GM12873 (cell line): ENCODE measurements around the gene CHRNG.

ENCODE experiments used
- TF ChIP-seq, protein P1 (sequence below): IDR thresholded peaks from 2 replicates; pipeline ENCODE4 v1.5.1; 2012; ENCODE audit warnings: low read depth, mild to moderate bottlenecking, moderate library complexity, low read length, control low read depth; ENCODE audit not compliant: insufficient read depth; ENCODE audit errors: missing control alignments

Gene CHRNG

DNA sequence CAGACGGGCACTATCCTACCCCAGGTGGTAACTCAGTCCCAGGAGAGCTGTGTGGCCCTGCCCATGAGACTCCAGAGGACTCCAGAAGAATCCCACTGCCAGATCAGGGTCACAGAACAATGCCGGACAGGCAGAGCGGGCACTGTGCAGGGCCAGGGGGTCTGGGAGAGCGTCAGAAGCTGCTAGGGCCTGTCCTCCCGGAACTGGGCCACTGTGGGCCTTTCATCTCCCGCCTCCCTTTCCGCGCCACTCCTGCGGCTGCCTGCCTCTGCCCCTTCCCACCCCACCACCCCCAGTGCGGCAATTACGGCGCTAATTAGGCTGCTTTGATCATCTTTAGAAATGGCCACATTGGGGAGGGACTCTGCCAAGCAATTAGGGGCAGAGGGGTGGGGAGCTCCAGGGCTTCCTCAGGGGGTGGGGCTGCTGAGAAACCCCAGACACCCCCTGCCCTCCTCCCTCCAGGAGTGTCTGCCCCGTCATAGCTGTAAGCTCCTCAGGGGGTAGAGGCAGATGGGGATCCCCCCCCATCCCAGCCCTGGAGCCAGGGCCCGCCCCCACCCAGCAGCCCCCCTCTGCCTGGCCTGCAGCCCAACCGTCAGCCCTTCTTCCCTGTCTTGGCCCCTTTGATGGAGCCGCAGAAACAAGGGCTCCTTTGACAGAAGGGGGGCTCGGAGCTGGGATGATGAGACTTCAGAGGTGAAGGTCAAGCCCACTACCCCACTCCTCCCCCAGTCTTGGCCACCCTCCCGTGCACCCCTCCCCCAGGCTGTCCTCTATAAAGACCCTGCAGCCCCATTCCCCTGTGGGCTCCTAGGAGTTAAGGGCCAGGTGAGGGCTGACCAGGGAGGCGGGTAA, 19.7 kb upstream of the CHRNG start, which contains the start of gene PRSS56:
Gene PRSS56 (plus strand): TSS at position 808 of the 858 bp plus-strand sequence. CDS start 211 bp downstream, outside the sequence.
- TF ChIP-seq, protein P1, sequence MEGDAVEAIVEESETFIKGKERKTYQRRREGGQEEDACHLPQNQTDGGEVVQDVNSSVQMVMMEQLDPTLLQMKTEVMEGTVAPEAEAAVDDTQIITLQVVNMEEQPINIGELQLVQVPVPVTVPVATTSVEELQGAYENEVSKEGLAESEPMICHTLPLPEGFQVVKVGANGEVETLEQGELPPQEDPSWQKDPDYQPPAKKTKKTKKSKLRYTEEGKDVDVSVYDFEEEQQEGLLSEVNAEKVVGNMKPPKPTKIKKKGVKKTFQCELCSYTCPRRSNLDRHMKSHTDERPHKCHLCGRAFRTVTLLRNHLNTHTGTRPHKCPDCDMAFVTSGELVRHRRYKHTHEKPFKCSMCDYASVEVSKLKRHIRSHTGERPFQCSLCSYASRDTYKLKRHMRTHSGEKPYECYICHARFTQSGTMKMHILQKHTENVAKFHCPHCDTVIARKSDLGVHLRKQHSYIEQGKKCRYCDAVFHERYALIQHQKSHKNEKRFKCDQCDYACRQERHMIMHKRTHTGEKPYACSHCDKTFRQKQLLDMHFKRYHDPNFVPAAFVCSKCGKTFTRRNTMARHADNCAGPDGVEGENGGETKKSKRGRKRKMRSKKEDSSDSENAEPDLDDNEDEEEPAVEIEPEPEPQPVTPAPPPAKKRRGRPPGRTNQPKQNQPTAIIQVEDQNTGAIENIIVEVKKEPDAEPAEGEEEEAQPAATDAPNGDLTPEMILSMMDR = no peak

DNA sequence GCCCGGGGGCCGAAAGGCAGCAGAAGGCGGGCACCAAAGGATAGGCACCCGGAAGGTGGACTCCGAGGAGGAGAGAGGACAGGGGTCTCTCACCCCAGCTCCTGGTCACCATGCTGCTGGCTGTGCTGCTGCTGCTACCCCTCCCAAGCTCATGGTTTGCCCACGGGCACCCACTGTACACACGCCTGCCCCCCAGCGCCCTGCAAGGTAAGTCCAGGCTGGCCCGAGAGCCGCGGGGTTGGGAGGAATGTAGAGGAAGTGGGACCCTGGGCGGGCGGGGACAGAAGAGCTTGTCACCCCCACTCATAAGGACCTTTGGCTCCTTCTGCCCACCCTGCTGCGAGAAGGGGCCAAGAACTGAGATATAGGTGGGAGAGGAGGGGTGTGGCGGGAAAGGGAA, 19.0 kb upstream of the CHRNG start:
- TF ChIP-seq, protein P1 = no peak

DNA sequence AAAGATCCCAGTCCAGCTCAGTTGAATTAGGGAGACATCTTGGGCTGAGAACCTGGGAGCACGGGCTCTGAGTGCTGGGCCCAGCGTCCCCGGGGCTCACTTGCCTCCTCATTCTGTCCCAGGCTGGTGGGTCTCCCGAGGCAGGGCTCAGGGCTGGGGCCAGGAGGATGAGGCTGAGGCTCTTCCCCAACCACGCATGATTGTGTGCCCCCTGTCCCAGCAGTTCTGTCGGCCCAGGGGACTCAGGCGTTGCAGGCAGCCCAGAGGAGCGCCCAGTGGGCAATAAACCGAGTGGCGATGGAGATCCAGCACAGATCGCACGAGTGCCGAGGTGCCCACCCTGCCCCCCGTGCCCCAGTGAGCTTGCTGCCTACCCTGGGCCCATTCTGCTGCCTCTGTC, 18.4 kb upstream of the CHRNG start:
- TF ChIP-seq, protein P1 = no peak

DNA sequence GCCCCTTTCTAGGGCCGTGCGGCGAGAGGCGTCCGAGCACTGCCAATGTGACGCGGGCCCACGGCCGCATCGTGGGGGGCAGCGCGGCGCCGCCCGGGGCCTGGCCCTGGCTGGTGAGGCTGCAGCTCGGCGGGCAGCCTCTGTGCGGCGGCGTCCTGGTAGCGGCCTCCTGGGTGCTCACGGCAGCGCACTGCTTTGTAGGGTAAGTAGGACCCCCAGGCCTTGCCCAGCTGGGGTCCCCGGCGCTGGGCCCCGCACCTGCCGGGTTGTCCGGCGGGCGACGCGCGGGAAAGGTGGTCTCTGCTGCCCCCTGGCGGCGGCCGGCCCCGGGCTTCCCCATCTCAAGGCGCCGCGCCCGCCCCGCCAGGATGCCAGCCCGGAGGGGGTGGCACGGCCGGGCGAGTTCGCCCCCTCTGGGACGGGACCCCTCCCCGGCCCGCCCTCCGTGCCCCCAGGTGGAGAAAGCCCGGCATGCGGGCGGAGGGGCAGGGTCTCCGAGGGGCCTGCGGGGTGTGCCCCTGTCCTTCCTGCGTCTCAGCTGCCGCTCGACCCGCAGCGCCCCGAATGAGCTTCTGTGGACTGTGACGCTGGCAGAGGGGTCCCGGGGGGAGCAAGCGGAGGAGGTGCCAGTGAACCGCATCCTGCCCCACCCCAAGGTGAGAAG, 17.4 kb upstream of the CHRNG start:
- TF ChIP-seq, protein P1 = peak; percentile 67

DNA sequence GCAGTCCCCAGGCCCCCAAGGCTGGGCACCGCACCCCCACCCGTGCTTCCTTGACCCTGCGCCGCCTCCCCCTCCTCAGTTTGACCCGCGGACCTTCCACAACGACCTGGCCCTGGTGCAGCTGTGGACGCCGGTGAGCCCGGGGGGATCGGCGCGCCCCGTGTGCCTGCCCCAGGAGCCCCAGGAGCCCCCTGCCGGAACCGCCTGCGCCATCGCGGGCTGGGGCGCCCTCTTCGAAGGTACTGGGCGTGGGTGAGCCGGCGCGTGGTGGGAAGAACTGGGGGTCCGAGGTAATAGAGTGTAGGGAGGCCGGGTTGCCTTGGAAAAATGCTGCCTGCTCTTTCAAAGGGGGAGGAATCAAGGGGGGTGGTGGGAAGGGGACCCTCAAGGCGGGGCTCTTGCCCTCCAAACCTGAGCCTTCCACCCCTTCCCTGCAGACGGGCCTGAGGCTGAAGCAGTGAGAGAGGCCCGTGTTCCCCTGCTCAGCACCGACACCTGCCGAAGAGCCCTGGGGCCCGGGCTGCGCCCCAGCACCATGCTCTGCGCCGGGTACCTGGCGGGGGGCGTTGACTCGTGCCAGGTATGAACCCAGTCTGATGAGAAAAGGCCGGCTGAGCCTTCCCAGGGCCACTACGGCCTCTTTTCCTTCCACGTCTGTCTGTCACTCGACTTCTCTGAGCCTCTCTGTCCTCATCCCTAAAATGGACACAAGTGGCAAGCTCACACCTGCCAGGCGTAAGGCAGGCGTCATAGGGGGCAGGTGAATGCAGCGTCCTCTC, 16.7 kb upstream of the CHRNG start:
- TF ChIP-seq, protein P1 = no peak

DNA sequence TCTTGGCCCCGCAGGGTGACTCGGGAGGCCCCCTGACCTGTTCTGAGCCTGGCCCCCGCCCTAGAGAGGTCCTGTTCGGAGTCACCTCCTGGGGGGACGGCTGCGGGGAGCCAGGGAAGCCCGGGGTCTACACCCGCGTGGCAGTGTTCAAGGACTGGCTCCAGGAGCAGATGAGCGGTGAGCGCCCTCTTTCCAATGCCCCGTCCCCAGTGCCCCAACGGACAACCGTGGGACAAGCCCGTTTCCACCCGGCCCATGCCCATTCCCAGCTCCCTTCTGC, 16.1 kb upstream of the CHRNG start:
- TF ChIP-seq, protein P1 = no peak
